Thyroid gland (tissue), 4 donors: Measurements from ENCODE around the gene TIMM29. TPM values are rescaled to one million over a fixed set of nuclear protein-coding genes. Genes with fewer than 3 reads are reported as not detected.

Experiments used
- DNase-seq, 2 donors: peaks; one replicate each; pipeline ENCODE4 v3.0.0-alpha.2; 2019
- H3K27ac ChIP-seq, 3 donors: fragments of 200-600 bp; sonication (generic); 1 replicate in 2 of 3; 2 replicates in 1 of 3; pipeline ENCODE4 v1.5.1; 2016 to 2019; ENCODE audit warnings: mild to moderate bottlenecking in 1 of 3, moderate library complexity in 1 of 3
- H3K27me3 ChIP-seq: fragments of 200-600 bp; sonication (generic); one replicate; pipeline ENCODE4 v1.5.1; 2019
- H3K36me3 ChIP-seq, 2 donors: fragments of 200-600 bp; sonication (generic); one replicate each; pipeline ENCODE4 v1.5.1; 2016 to 2019
- H3K4me1 ChIP-seq, 2 donors: fragments of 200-600 bp; sonication (generic); one replicate each; pipeline ENCODE4 v1.5.1; 2017 to 2019
- H3K4me3 ChIP-seq, 3 donors: fragments of 200-600 bp; sonication (generic); replicated peaks in 1 of 3; 1 replicate in 2 of 3; 2 replicates in 1 of 3; pipeline ENCODE4 v1.5.1; 2016; ENCODE audit warnings: mild to moderate bottlenecking in 1 of 3
- H3K9me3 ChIP-seq: fragments of 200-600 bp; sonication (generic); one replicate; pipeline ENCODE4 v1.5.1; 2017
- CTCF ChIP-seq, 6 experiments: fragments of 200-600 bp in 3 of 6; fragments of 450-650 bp in 3 of 6; sonication (generic) in 3 of 6; IDR thresholded peaks; one replicate each; pipeline ENCODE4 v1.5.1; 2016 to 2019; ENCODE audit warnings: antibody characterized with exemption in 6 of 6, mild to moderate bottlenecking in 2 of 6, inconsistent platforms in 1 of 6, moderate library complexity in 1 of 6
- POLR2A ChIP-seq, 2 donors: fragments of 450-650 bp; IDR thresholded peaks; one replicate each; pipeline ENCODE4 v1.6.1; 2017; ENCODE audit warnings: antibody characterized with exemption in 2 of 2, mild to moderate bottlenecking in 2 of 2, moderate library complexity in 1 of 2
- WGBS, 2 donors: methylation state at CpG; one replicate each; pipeline ENCODE4 v1.1.5; 2017; 5-methylcytosine and 5-hydroxymethylcytosine counted together
- intact Hi-C: fragments of 100-400 bp; cut with DNase I; formaldehyde crosslinking; loops from one replicate; pipeline ENCODE4 v1.15.1; 2023
- total RNA-seq, 4 donors: library from RNA; depleted of rRNA; stranded (reverse); fragments of >200 nt; gene quantifications; one replicate each; pipeline ENCODE4 v1.2.3, GENCODE V29; 2016

Gene TIMM29
- total RNA-seq, 4 donors from 2014 or later = 19.6 to 39.5 (median 33.4) TPM

- 97 to 100% methylated on average over 3 to 18 of the region's 24 CpGs for WGBS, 2 donors
- Histone ChIP-seq H3K36me3 (peaks cover 30 to 32% of the 10 kb centered on the region in 2 donors), H3K27me3 (no peaks in the 10 kb centered on the region), H3K4me3 (no peak overlapping the region), H3K4me1 (no peaks in the 10 kb centered on the region), H3K27ac (no peak overlapping the region), H3K9me3 (no peaks in the 10 kb centered on the region)
- DNase-seq = no peak
- TF ChIP-seq CTCF (IDR thresholded peaks at IDR 0.05) (no peak), POLR2A (IDR thresholded peaks at IDR 0.05) (no peak)
- intact Hi-C loops = no loop called here
Measured at GRCh38 chr19:10913716-10914340, 14.8 kb upstream of the TIMM29 start.

GRCh38 chr19:10915130-10916091 lies 13.2 kb upstream of the TIMM29 start:
- no peaks in the 10 kb centered on the region for H3K27me3 ChIP-seq
- H3K27ac ChIP-seq = no peak overlapping the region
- DNase-seq = no peak
- H3K36me3 ChIP-seq = peaks cover 32 to 35% of the 10 kb centered on the region in 2 donors
- H3K9me3 ChIP-seq = no peaks in the 10 kb centered on the region
- TF ChIP-seq POLR2A (IDR thresholded peaks at IDR 0.05) = no peak
- TF ChIP-seq CTCF (IDR thresholded peaks at IDR 0.05) = no peak
- H3K4me1 ChIP-seq = no peaks in the 10 kb centered on the region
- no peak overlapping the region for H3K4me3 ChIP-seq
- intact Hi-C loops = no loop called here
- WGBS, 2 donors = 100% methylated on average over 3 to 4 of the region's 19 CpGs

GRCh38 chr19:10916602-10917001 lies 12.0 kb upstream of the TIMM29 start:
- Histone ChIP-seq H3K27me3 (no peaks in the 10 kb centered on the region), H3K27ac (no peak overlapping the region), H3K9me3 (no peaks in the 10 kb centered on the region), H3K4me3 (no peak overlapping the region), H3K4me1 (no peaks in the 10 kb centered on the region), H3K36me3 (peaks cover 24 to 40% of the 10 kb centered on the region in 2 donors)
- whole genome bisulfite sequencing, 2 donors = 92 to 100% methylated on average over 2 to 6 of the region's 6 CpGs
- no peak for DNase-seq
- intact Hi-C loops = no loop called here
- no peak for TF ChIP-seq CTCF (IDR thresholded peaks at IDR 0.05)
- TF ChIP-seq POLR2A (IDR thresholded peaks at IDR 0.05) = no peak

GRCh38 chr19:10918359-10918758 lies 10.3 kb upstream of the TIMM29 start:
- Histone ChIP-seq H3K9me3 (no peaks in the 10 kb centered on the region), H3K4me3 (no peak overlapping the region), H3K4me1 (no peaks in the 10 kb centered on the region), H3K36me3 (peaks cover 32 to 46% of the 10 kb centered on the region in 2 donors), H3K27ac (no peak overlapping the region), H3K27me3 (no peaks in the 10 kb centered on the region)
- intact Hi-C loops = no loop called here
- TF ChIP-seq CTCF (IDR thresholded peaks at IDR 0.05) (no peak), POLR2A (IDR thresholded peaks at IDR 0.05) (no peak)
- 95 to 96% methylated on average over 11 of the region's 11 CpGs for WGBS, 2 donors
- DNase-seq = no peak
